SH-SY5Y (cell line): ENCODE measurements around the gene NIN.

Source experiments
- GATA2 ChIP-seq: IDR thresholded peaks from 2 replicates; pipeline ENCODE4 v1.6.1; 2011; ENCODE audit warnings: mild to moderate bottlenecking, low read depth, low read length
- GATA3 ChIP-seq: IDR thresholded peaks from 2 replicates; pipeline ENCODE4 v1.6.1; 2011; ENCODE audit warnings: low read depth, mild to moderate bottlenecking, low read length, moderate library complexity

DNA sequence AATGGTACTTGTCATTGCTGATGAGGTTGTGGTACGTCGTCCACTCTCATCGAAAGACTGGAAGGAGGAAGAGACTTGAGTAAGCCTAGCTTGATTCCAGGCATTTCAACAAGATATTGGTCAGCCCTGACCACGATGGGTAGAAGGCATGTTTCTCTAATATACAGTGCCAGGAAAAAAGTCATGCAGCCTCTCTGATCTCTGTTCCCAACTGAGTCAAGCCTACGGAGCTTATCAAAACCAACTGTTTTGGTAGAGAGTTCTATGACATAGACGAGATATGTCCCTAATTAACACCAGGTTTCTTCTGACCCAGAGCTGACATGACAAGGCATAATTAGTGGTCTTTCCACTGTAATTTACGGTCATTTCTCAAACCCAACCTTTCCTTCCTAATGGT is 58.5 kb downstream of the NIN start:
- TF ChIP-seq GATA2: no peak
- no peak for TF ChIP-seq GATA3
